ENCODE measurements around the gene HIGD2A. TPM values are rescaled to one million over a fixed set of nuclear protein-coding genes. Genes with fewer than 3 reads are reported as not detected.
A peak's percentile ranks its signal among the peaks of the same experiment; 100 is the strongest.
"Not testable (repeated sequence)": the region's sequence is repeated elsewhere in the genome, so short reads cannot be mapped to it uniquely, and the experiment has no call there.

The HIGD2A gene
- polyA plus RNA-seq, 1 donor, result 203 TPM

GRCh38 chr5:176396330-176396729 is 7.8 kb downstream of the HIGD2A start:
- DNase-seq, result no peak

GRCh38 chr5:176397736-176398420 is 9.3 kb downstream of the HIGD2A start:
- no peak for DNase-seq

GRCh38 chr5:176400382-176401156 is 12.0 kb downstream of the HIGD2A start:
- no peak for DNase-seq

GRCh38 chr5:176401281-176402205 is 13.0 kb downstream of the HIGD2A start:
- no peak for DNase-seq

GRCh38 chr5:176405656-176406435 is 17.3 kb downstream of the HIGD2A start:
- DNase-seq, result no peak

- no peak for DNase-seq
These were observed 18.0 kb downstream of the HIGD2A start for GRCh38 chr5:176406436-176407052.

- DNase-seq, result peak; percentile 39
These were observed 19.1 kb downstream of the HIGD2A start for GRCh38 chr5:176407456-176408251.

GRCh38 chr5:176408252-176408573 is 19.7 kb downstream of the HIGD2A start:
- not testable (repeated sequence) for DNase-seq

- no peak for DNase-seq
These were observed 20.0 kb downstream of the HIGD2A start for GRCh38 chr5:176408590-176408989.

- no peak for DNase-seq
These were observed 21.2 kb downstream of the HIGD2A start for GRCh38 chr5:176409765-176410164.

GRCh38 chr5:176410486-176411180 is 22.1 kb downstream of the HIGD2A start:
- DNase-seq, result no peak

- DNase-seq, result no peak
These were observed 24.1 kb downstream of the HIGD2A start for GRCh38 chr5:176412517-176413254.

- DNase-seq, result no peak
These were observed 24.7 kb downstream of the HIGD2A start for GRCh38 chr5:176413255-176413565.

GRCh38 chr5:176413709-176414191 is 25.2 kb downstream of the HIGD2A start:
- DNase-seq, result no peak

- no peak for DNase-seq
These were observed 26.2 kb downstream of the HIGD2A start for GRCh38 chr5:176414704-176415103.

- DNase-seq, result no peak
These were observed 26.8 kb downstream of the HIGD2A start for GRCh38 chr5:176415240-176415951.

- DNase-seq, result peak; percentile 97
These were observed 27.7 kb downstream of the HIGD2A start, which contains the start of gene CLTB for GRCh38 chr5:176415952-176416924. Gene CLTB (minus strand): TSS chr5:176416539. CDS start chr5:176416363, 176 bp downstream.
